ENCODE data around the gene CCDC83.

CCDC83 gene

DNA sequence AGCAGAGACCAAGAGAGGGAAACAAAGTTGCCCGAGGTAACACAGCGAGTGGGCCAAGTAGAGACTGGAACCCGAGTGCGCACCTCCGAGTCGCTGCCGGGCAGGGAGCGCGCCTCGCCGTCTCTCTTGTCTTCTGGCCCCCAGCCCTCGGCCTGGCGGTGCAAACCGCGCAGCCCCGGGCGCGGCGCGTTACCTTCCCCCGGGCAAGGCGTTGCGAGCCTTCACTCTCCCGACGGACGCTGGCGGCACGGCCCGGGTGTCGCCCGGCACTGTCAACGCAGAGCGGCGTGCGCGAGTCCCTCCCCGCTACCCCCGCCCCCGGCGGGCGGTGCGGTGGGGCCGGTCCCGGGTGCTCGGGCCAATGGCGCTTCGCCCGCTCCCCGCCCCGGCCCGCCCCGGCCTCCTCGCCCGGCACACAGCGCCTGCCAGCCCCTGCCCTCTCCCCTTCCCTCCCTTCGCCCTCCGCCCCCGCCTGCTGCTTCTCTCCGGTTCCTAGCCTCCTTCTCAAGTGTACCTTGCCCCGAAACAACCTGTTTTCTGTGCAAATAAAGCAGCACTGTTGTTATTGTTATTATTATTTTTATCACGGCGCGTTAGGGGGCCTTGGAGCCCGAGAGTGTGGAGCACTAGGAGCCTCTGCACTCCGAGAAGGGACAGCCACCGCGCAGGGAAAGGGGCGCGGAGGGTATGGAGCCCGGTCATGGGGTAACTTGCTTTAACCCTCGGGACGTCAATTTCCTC, 44.1 kb upstream of the CCDC83 start, which contains the start of gene SYTL2:
Gene SYTL2 (minus strand): TSS at position 271 of the 741 bp plus-strand sequence. CDS start 53,416 bp downstream, outside the sequence.
- peak; percentile 50 for DNase-seq (ENCODE audit: low read depth, low spot score)
- H3K4me3 ChIP-seq (ENCODE audit: low read depth, low read length) = peak within 1 kb of the TSS; percentile 56
- TF ChIP-seq, protein P1, sequence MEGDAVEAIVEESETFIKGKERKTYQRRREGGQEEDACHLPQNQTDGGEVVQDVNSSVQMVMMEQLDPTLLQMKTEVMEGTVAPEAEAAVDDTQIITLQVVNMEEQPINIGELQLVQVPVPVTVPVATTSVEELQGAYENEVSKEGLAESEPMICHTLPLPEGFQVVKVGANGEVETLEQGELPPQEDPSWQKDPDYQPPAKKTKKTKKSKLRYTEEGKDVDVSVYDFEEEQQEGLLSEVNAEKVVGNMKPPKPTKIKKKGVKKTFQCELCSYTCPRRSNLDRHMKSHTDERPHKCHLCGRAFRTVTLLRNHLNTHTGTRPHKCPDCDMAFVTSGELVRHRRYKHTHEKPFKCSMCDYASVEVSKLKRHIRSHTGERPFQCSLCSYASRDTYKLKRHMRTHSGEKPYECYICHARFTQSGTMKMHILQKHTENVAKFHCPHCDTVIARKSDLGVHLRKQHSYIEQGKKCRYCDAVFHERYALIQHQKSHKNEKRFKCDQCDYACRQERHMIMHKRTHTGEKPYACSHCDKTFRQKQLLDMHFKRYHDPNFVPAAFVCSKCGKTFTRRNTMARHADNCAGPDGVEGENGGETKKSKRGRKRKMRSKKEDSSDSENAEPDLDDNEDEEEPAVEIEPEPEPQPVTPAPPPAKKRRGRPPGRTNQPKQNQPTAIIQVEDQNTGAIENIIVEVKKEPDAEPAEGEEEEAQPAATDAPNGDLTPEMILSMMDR (IDR thresholded peaks at IDR 0.05; ENCODE audit: low read depth, low read length) = no peak
- in situ Hi-C loops (cut with HindIII; ENCODE audit: low sequenced_read_pairs) = no loop called here

DNA sequence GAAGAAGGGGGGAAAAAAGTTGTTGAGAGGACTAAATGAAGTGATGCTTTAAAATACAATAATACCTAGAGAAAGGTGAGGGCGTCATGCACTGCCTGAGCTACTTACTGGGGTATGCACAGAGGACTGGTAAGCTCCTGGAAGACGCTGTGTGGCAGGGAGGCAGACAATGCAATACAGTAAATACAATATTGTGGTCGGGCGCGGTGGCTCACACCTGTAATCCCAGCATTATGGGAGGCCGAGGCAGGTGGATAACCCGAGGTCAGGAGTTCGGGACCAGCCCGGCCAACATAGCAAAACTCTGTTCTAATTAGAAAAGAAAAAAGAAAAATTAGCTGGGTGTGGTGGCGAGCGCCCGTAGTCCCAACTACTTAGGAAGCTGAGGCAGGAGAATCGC, 43.6 kb upstream of the CCDC83 start:
- TF ChIP-seq, protein P1 (IDR thresholded peaks at IDR 0.05; ENCODE audit: low read depth, low read length) = no peak
- peak overlapping the region; percentile 56 for H3K4me3 ChIP-seq (ENCODE audit: low read depth, low read length)
- in situ Hi-C loops (cut with HindIII; ENCODE audit: low sequenced_read_pairs) = no loop called here
- no peak for DNase-seq (ENCODE audit: low read depth, low spot score)

DNA sequence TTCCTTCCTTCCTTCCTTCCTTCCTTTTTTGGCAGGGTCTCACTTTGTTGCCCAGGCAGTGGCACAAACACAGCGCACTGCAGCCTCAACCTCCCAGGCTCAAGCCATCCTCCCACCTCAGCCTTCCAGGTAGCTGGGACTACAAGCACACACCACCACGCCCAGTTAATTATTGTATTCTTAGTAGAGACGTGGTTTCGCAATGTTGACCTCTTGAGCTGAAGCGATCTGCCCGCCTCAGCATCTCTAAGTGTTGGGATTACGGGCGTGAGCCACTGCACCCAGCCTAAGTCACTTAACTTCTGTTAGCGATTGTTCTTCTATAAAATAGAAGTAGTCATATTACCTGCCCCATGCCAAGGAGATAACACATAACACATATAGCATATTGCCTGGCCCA, 41.5 kb upstream of the CCDC83 start:
- DNase-seq (ENCODE audit: low read depth, low spot score) = no peak
- TF ChIP-seq, protein P1 (IDR thresholded peaks at IDR 0.05; ENCODE audit: low read depth, low read length) = no peak
- no peak overlapping the region for H3K4me3 ChIP-seq (ENCODE audit: low read depth, low read length)
- in situ Hi-C loops (cut with HindIII; ENCODE audit: low sequenced_read_pairs) = no loop called here

DNA sequence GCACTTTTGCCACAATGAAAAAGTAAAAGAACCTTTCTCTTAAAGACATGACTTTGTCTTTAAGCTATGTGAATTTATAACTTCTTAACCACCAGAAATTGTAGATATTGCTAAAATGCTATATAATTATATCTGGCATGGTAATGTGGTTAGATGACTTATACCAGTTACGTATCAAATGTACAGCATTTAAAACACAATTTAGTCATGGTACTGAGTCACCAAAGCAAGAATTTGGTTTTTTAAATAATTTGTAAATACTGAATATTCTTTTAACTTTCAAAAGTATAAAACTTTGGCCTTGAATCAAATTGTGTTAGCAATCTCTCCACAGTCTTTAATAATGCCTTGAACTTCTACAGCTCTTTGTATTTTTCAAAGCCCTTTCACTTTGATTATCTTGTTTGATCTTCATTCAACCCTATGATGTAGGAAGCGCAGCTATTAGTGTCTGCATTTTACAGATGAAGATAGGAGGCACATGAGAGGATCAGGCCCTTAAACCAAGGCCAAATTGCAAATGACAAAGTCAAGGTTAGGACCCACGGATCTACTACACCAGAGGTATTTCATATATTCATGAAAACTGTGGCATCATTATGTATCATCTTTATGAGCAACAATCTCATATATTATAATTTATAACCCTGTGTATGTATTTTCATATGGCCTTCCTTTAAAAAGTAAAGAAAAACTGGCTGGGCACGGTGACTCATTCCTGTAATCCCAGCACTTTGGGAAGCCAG, 39.8 kb upstream of the CCDC83 start:
- DNase-seq (ENCODE audit: low read depth, low spot score) = peak; percentile 89
- in situ Hi-C loops (cut with HindIII; ENCODE audit: low sequenced_read_pairs) = no loop called here
- H3K4me3 ChIP-seq (ENCODE audit: low read depth, low read length) = no peak overlapping the region
- TF ChIP-seq, protein P1 (IDR thresholded peaks at IDR 0.05; ENCODE audit: low read depth, low read length) = no peak

DNA sequence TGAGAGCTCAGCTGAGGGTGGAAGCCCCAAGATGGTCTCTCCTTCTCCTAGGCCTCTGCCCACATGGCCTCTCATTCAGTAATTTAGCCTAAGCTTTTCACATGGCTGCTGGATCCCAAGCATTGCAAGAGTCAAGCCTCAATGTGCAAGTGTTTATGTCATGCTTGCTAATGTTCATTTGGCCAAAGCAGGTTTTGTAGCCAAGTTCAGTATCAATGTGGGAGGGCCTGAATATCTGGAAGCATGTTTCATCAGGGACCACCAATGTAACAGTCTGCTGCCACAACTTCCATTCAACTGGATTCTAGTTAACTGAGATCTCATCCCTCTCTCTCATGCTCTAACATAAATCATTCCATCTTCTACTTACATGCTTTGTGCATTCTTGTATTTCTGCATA, 35.7 kb upstream of the CCDC83 start:
- TF ChIP-seq, protein P1 (IDR thresholded peaks at IDR 0.05; ENCODE audit: low read depth, low read length) = no peak
- in situ Hi-C loops (cut with HindIII; ENCODE audit: low sequenced_read_pairs) = no loop called here
- H3K4me3 ChIP-seq (ENCODE audit: low read depth, low read length) = no peak overlapping the region
- DNase-seq (ENCODE audit: low read depth, low spot score) = no peak

DNA sequence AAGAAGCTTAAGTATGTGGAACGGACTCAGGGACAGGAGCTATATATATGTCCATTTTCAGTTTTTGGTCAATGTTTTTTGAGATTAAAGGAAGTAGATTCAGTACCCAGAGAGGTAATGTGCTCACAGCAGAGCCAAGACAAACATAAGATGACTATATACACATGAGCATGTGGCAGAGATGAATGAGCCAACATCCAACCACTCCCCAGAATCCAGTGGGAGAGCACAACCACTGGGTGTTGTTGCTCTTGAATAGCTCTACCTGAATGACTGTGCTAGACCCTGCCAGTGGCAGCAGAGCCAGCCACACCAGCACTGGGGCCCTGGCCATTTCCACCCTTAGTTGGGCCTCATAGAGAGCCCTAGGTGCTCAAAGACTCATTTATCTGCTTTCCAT, 33.5 kb upstream of the CCDC83 start:
- H3K4me3 ChIP-seq (ENCODE audit: low read depth, low read length) = no peak overlapping the region
- in situ Hi-C loops (cut with HindIII; ENCODE audit: low sequenced_read_pairs) = no loop called here
- TF ChIP-seq, protein P1 (IDR thresholded peaks at IDR 0.05; ENCODE audit: low read depth, low read length) = no peak
- DNase-seq (ENCODE audit: low read depth, low spot score) = peak; percentile 54
